Measurements from ENCODE around the gene CNNM3.
A peak's percentile ranks its signal among the peaks of the same experiment; 100 is the strongest.

Gene CNNM3

GRCh38 chr2:96874198-96874831 is 58.2 kb downstream of the CNNM3 start:
- DNase-seq (ENCODE audit: insufficient read length, low spot score): no peak
- no peak for FAIRE-seq

- FAIRE-seq: no peak
- DNase-seq (ENCODE audit: insufficient read length, low spot score): no peak
Measured at GRCh38 chr2:96875498-96876268, 59.6 kb downstream of the CNNM3 start.

- FAIRE-seq: peak; percentile 36
- peak; percentile 86 for DNase-seq (ENCODE audit: insufficient read length, low spot score)
Measured at GRCh38 chr2:96876269-96877041, 60.4 kb downstream of the CNNM3 start.

- FAIRE-seq: no peak
- no peak for DNase-seq (ENCODE audit: insufficient read length, low spot score)
Measured at GRCh38 chr2:96877042-96877451, 61.0 kb downstream of the CNNM3 start.

- peak; percentile 59 for FAIRE-seq
- no peak for DNase-seq (ENCODE audit: insufficient read length, low spot score)
Measured at GRCh38 chr2:96877631-96878092, 61.6 kb downstream of the CNNM3 start.

GRCh38 chr2:96878171-96878570 is 62.1 kb downstream of the CNNM3 start:
- DNase-seq (ENCODE audit: insufficient read length, low spot score) (no peak), FAIRE-seq (peak; percentile 62)

GRCh38 chr2:96878796-96879544 is 62.9 kb downstream of the CNNM3 start:
- FAIRE-seq: no peak
- DNase-seq (ENCODE audit: insufficient read length, low spot score): no peak

- DNase-seq (ENCODE audit: insufficient read length, low spot score): no peak
- no peak for FAIRE-seq
Measured at GRCh38 chr2:96879545-96880040, 63.5 kb downstream of the CNNM3 start.

GRCh38 chr2:96880891-96881273 is 64.8 kb downstream of the CNNM3 start:
- no peak for DNase-seq (ENCODE audit: insufficient read length, low spot score)
- peak; percentile 69 for FAIRE-seq

GRCh38 chr2:96881349-96882195 is 65.5 kb downstream of the CNNM3 start:
- DNase-seq (ENCODE audit: insufficient read length, low spot score) (no peak), FAIRE-seq (no peak)

GRCh38 chr2:96882230-96882629 is 66.2 kb downstream of the CNNM3 start:
- DNase-seq (ENCODE audit: insufficient read length, low spot score) (no peak), FAIRE-seq (no peak)

- FAIRE-seq: no peak
- DNase-seq (ENCODE audit: insufficient read length, low spot score): no peak
Measured at GRCh38 chr2:96882906-96883305, 66.8 kb downstream of the CNNM3 start.

GRCh38 chr2:96883306-96883705 is 67.2 kb downstream of the CNNM3 start:
- no peak for FAIRE-seq
- DNase-seq (ENCODE audit: insufficient read length, low spot score): no peak

Measured in HTR-8/SVneo (cell line).